Kidney glomerular epithelial cell (primary cell): ENCODE measurements around the gene RPRD2.

Experiments
- DNase-seq: peaks from one replicate; lab custom pipeline; 2025; lab: John Stamatoyannopoulos, UW

The RPRD2 gene

GRCh38 chr1:150472601-150473200 lies 108.8 kb downstream of the RPRD2 start:
- no peak for DNase-seq

- no peak for DNase-seq
Measured at GRCh38 chr1:150473659-150474058, 109.7 kb downstream of the RPRD2 start.

- DNase-seq = no peak
Measured at GRCh38 chr1:150474869-150475268, 110.9 kb downstream of the RPRD2 start.

GRCh38 chr1:150476754-150477153 lies 112.8 kb downstream of the RPRD2 start:
- DNase-seq = no peak

- no peak for DNase-seq
Measured at GRCh38 chr1:150477320-150477719, 113.4 kb downstream of the RPRD2 start.

- DNase-seq = no peak
Measured at GRCh38 chr1:150477733-150478132, 113.8 kb downstream of the RPRD2 start.

GRCh38 chr1:150479370-150479769 lies 115.4 kb downstream of the RPRD2 start:
- no peak for DNase-seq

- DNase-seq = no peak
Measured at GRCh38 chr1:150479927-150480352, 116.0 kb downstream of the RPRD2 start.

- no peak for DNase-seq
Measured at GRCh38 chr1:150484431-150484830, 120.5 kb downstream of the RPRD2 start.

- peak; percentile 18 for DNase-seq
Measured at GRCh38 chr1:150484861-150485260, 120.9 kb downstream of the RPRD2 start.

GRCh38 chr1:150486966-150487762 lies 123.2 kb downstream of the RPRD2 start, which contains the start of gene TARS2:
TARS2 (plus strand) TSS chr1:150487419; CDS start chr1:150487451, 32 bp downstream.
- peak; percentile 99 for DNase-seq

- DNase-seq = no peak
Measured at GRCh38 chr1:150487763-150488115, 123.8 kb downstream of the RPRD2 start.

GRCh38 chr1:150493175-150493574 lies 129.2 kb downstream of the RPRD2 start:
- no peak for DNase-seq

GRCh38 chr1:150498342-150498741 lies 134.4 kb downstream of the RPRD2 start:
- DNase-seq = no peak

GRCh38 chr1:150505431-150505830 lies 141.5 kb downstream of the RPRD2 start:
- DNase-seq = no peak

GRCh38 chr1:150507912-150508864 lies 144.2 kb downstream of the RPRD2 start, which contains the start of gene ECM1:
ECM1 (plus strand) TSS chr1:150508109; CDS start chr1:150508210, 101 bp downstream.
- peak; percentile 20 for DNase-seq

GRCh38 chr1:150508982-150509381 lies 145.0 kb downstream of the RPRD2 start:
- no peak for DNase-seq

GRCh38 chr1:150511551-150511950 lies 147.6 kb downstream of the RPRD2 start:
- no peak for DNase-seq

- no peak for DNase-seq
Measured at GRCh38 chr1:150511985-150512660, 148.2 kb downstream of the RPRD2 start.

- no peak for DNase-seq
Measured at GRCh38 chr1:150512846-150513245, 148.9 kb downstream of the RPRD2 start.

- DNase-seq = no peak
Measured at GRCh38 chr1:150513351-150513791, 149.4 kb downstream of the RPRD2 start.

GRCh38 chr1:150514260-150514659 lies 150.3 kb downstream of the RPRD2 start:
- DNase-seq = no peak
